PC-9 (cell line): Measurements from ENCODE around the gene AOPEP.

Experiments used
- CTCF ChIP-seq: fragments of 200-600 bp; sonication (generic); conservative IDR thresholded peaks from 2 replicates; pipeline ENCODE4 v1.6.1; 2017; ENCODE audit warnings: mixed run types, antibody characterized with exemption, mild to moderate bottlenecking, moderate library complexity
- EZH2 ChIP-seq: fragments of 200-600 bp; sonication (generic); IDR thresholded peaks from 2 replicates; pipeline ENCODE4 v1.8.0; 2017; ENCODE audit warnings: antibody characterized with exemption, low read depth

GRCh38 chr9:95001720-95002119, 275.2 kb downstream of the AOPEP start:
- TF ChIP-seq CTCF (no peak), EZH2 (no peak)
